Tibial nerve (tissue), 4 donors: Measurements from ENCODE around the gene BCL2. TPM values are rescaled to one million over a fixed set of nuclear protein-coding genes. Genes with fewer than 3 reads are reported as not detected.

Experiments
- DNase-seq, 2 donors: peaks; one replicate each; pipeline ENCODE4 v3.0.0-alpha.2; 2019; ENCODE audit warnings: low spot score in 2 of 2
- H3K27ac ChIP-seq, 4 donors: fragments of 200-600 bp; sonication (generic) in 3 of 4; one replicate each; pipeline ENCODE4 v1.5.1; 2017 to 2019; ENCODE audit warnings: mild to moderate bottlenecking in 1 of 4
- H3K27me3 ChIP-seq, 2 donors: fragments of 200-600 bp; sonication (generic) in 1 of 2; one replicate each; pipeline versions ENCODE4 v1.5.1 to v1.6.0; 2017 to 2019
- H3K36me3 ChIP-seq, 3 donors: fragments of 200-600 bp; sonication (generic); one replicate each; pipeline ENCODE4 v1.5.1; 2018 to 2019
- H3K4me1 ChIP-seq, 4 donors: fragments of 200-600 bp; sonication (generic) in 3 of 4; one replicate each; pipeline ENCODE4 v1.5.1; 2017 to 2019
- H3K4me3 ChIP-seq, 4 donors: fragments of 200-600 bp; sonication (generic) in 3 of 4; one replicate each; pipeline ENCODE4 v1.5.1; 2017 to 2019; ENCODE audit warnings: mild to moderate bottlenecking in 1 of 4, moderate library complexity in 1 of 4
- H3K9me3 ChIP-seq, 4 donors: fragments of 200-600 bp; sonication (generic) in 3 of 4; one replicate each; pipeline ENCODE4 v1.5.1; 2017 to 2019
- EP300 ChIP-seq, 2 donors: sonication (generic); formaldehyde crosslinking; IDR thresholded peaks; one replicate each; pipeline ENCODE4 v1.6.1; 2017; ENCODE audit warnings: antibody characterized with exemption in 2 of 2, mild to moderate bottlenecking in 1 of 2
- POLR2A ChIP-seq, 2 donors: fragments of 450-650 bp; IDR thresholded peaks; one replicate each; pipeline ENCODE4 v1.6.1; 2017; ENCODE audit warnings: antibody characterized with exemption in 2 of 2, mild to moderate bottlenecking in 2 of 2, moderate library complexity in 2 of 2
- WGBS, 2 donors: methylation state at CpG; one replicate each; pipeline ENCODE4 v1.1.5; 2018; 5-methylcytosine and 5-hydroxymethylcytosine counted together
- total RNA-seq, 4 donors: library from RNA; depleted of rRNA; stranded (reverse); fragments of >200 nt; gene quantifications; one replicate each; pipeline ENCODE4 v1.1.0, GENCODE V29; 2016
- TF ChIP-seq, protein P1 (sequence below), 5 experiments: fragments of 200-600 bp in 3 of 5; fragments of 450-650 bp in 2 of 5; sonication (generic) in 3 of 5; IDR thresholded peaks; one replicate each; pipeline ENCODE4 v1.5.1; 2016 to 2019; ENCODE audit warnings: antibody characterized with exemption in 5 of 5, mild to moderate bottlenecking in 3 of 5, moderate library complexity in 2 of 5

The BCL2 gene
- 10 to 100 TPM; 54.7 to 79.1 (median 67.0) TPM for total RNA-seq

DNA sequence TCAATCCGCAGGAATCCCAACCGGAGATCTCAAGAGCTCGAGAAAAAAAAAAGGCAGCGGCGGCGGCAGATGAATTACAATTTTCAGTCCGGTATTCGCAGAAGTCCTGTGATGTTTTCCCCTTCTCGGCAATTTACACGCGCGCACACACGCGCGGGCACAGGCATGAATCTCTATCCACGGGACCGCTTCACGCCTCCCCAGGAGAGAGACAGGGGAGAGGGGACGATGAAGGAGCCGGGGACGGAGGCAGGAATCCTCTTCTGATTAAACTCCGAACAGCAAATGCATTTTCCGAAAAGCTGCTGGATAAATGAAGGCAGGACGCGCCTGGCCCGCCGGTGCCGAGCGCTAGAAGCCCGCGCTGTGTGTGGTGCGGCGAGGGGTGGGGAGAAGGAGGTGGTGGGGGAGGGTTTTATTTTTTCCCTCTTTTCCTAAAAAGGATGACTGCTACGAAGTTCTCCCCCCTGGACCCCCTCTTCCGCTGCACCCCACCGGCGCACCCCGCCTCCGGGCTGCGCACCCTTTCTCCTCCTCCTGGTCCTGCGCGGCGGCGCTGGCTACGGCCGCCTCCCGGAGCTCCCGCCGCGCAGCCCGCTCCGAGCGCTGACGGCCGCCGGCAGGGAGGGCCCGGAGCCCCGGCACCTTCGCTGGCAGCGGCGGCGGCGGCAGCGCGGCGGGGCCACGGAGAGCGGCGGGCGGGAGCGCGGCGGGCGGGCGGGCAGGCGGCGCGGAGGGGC, at the start of gene BCL2:
Gene BCL2, minus strand, starts transcription at position 387 of the 740 bp plus-strand sequence.
- H3K27ac ChIP-seq, result peak within 1 kb of the TSS; percentile 89 to 96 (median 90)
- peak in 1 of 2 donors; percentile 42 for DNase-seq

DNA sequence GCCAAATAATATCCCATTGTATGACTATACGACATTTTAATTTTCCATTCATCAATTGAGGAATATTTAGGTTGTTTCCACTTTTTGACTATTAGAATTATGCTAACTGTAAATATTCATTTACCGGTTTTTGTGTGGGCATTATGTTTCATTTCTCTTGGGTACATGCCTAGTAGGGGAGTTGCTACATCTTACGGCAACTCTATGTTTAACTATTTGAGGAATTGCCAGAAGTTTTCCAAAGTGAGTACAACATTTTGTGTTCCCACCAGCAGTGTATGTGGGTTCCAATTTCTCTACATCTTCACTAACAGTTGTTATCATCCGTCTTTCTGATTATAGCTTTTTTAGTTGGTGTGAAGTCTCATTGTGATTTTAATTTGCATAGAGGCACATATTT, 49.0 kb upstream of the BCL2 start:
- Histone ChIP-seq H3K4me1 (peaks cover 0 to 38% (median 9%) of the 10 kb centered on the region in 4 donors), H3K4me3 (no peak overlapping the region), H3K27me3 (no peaks in the 10 kb centered on the region), H3K9me3 (no peaks in the 10 kb centered on the region), H3K27ac (peak overlapping the region in 1 of 4 donors; percentile 98), H3K36me3 (peaks cover 0 to 2% (median 0%) of the 10 kb centered on the region in 3 donors)
- no peak for DNase-seq
- WGBS, 2 donors, result 35 to 51% methylated on average over 4 of the region's 4 CpGs
- TF ChIP-seq EP300 (IDR thresholded peaks at IDR 0.05) (no peak), POLR2A (IDR thresholded peaks at IDR 0.05) (no peak)
- TF ChIP-seq, protein P1, sequence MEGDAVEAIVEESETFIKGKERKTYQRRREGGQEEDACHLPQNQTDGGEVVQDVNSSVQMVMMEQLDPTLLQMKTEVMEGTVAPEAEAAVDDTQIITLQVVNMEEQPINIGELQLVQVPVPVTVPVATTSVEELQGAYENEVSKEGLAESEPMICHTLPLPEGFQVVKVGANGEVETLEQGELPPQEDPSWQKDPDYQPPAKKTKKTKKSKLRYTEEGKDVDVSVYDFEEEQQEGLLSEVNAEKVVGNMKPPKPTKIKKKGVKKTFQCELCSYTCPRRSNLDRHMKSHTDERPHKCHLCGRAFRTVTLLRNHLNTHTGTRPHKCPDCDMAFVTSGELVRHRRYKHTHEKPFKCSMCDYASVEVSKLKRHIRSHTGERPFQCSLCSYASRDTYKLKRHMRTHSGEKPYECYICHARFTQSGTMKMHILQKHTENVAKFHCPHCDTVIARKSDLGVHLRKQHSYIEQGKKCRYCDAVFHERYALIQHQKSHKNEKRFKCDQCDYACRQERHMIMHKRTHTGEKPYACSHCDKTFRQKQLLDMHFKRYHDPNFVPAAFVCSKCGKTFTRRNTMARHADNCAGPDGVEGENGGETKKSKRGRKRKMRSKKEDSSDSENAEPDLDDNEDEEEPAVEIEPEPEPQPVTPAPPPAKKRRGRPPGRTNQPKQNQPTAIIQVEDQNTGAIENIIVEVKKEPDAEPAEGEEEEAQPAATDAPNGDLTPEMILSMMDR (IDR thresholded peaks at IDR 0.05), result no peak

More for the DNA sequence above, at the start of gene BCL2:
- TF ChIP-seq, protein P1 (IDR thresholded peaks at IDR 0.05), result no peak
- peak; percentile 17 to 34 for TF ChIP-seq POLR2A (IDR thresholded peaks at IDR 0.05)
- peak in 1 of 2 donors; percentile 74 for TF ChIP-seq EP300 (IDR thresholded peaks at IDR 0.05)
- Histone ChIP-seq H3K27me3 (no peaks in the 10 kb centered on the region), H3K36me3 (no peaks in the 10 kb centered on the region), H3K4me3 (peak within 1 kb of the TSS; percentile 79 to 94 (median 82)), H3K9me3 (no peaks in the 10 kb centered on the region), H3K4me1 (peaks cover 0 to 46% (median 16%) of the 10 kb centered on the region in 4 donors)
- WGBS, 2 donors, result 1 to 3% methylated on average over 67 to 77 of the region's 78 CpGs

DNA sequence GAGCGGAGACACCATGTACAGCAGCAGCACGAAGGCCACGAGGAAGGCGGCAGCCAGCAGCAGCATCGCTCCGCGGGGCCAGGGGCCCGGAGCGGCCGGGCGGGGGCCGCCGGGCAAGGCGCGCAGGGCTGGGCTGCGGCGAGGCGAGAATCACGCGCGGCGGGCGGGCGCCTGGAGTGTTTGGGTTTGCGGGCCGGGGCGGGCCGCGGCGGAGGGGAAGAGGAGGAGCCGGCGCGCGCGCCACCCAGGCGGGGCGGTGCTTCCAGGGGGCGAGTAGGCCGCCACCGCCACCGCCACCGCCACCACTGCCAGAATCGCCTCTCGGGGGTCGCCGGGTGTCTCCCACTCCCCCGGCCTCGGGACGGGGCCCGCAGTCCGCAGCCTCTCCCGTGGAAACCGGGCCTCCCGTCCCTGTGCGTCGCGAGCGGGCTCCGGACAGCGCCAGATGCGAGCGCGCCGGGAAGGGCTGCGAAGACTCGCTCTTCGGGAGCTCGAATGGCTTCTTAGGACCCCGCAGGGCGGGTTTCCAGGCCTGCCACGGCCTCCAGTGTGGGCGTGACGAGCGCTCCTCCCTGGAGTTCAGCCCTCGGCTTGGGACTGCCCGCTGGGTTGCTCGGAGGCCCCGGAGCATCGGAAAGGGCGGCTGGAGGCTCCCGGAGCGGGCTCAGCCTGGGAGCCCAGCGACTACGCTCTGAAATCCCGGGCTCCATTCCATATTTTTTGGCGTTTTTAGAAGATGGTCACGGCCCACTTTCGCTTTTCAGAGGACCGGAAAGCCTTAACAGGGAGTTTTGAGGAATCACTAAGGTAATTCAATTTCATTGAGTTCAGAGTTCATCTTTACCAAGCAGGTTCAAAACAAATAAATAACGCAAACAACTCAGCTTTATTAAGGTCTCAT, 47.7 kb upstream of the BCL2 start, which contains the start of gene KDSR:
Gene KDSR, minus strand, starts transcription at position 154 of the 901 bp plus-strand sequence. Its CDS starts 88 bp downstream, at position 66.
- 0 to 1% methylated on average over 39 to 58 of the region's 90 CpGs for WGBS, 2 donors
- peak within 1 kb of the TSS; percentile 60 to 99 (median 93) for H3K4me3 ChIP-seq
- H3K36me3 ChIP-seq, result peaks cover 0 to 7% (median 0%) of the 10 kb centered on the region in 3 donors
- no peaks in the 10 kb centered on the region for H3K9me3 ChIP-seq
- H3K4me1 ChIP-seq, result peaks cover 0 to 38% (median 9%) of the 10 kb centered on the region in 4 donors
- TF ChIP-seq, protein P1 (IDR thresholded peaks at IDR 0.05), result peak in 1 of 5 experiments; percentile 31
- peak; percentile 76 to 92 for TF ChIP-seq POLR2A (IDR thresholded peaks at IDR 0.05)
- TF ChIP-seq EP300 (IDR thresholded peaks at IDR 0.05), result peak; percentile 58 to 97
- DNase-seq, result peak; percentile 85 to 86
- H3K27me3 ChIP-seq, result no peaks in the 10 kb centered on the region
- H3K27ac ChIP-seq, result peak within 1 kb of the TSS; percentile 92 to 98 (median 96)

DNA sequence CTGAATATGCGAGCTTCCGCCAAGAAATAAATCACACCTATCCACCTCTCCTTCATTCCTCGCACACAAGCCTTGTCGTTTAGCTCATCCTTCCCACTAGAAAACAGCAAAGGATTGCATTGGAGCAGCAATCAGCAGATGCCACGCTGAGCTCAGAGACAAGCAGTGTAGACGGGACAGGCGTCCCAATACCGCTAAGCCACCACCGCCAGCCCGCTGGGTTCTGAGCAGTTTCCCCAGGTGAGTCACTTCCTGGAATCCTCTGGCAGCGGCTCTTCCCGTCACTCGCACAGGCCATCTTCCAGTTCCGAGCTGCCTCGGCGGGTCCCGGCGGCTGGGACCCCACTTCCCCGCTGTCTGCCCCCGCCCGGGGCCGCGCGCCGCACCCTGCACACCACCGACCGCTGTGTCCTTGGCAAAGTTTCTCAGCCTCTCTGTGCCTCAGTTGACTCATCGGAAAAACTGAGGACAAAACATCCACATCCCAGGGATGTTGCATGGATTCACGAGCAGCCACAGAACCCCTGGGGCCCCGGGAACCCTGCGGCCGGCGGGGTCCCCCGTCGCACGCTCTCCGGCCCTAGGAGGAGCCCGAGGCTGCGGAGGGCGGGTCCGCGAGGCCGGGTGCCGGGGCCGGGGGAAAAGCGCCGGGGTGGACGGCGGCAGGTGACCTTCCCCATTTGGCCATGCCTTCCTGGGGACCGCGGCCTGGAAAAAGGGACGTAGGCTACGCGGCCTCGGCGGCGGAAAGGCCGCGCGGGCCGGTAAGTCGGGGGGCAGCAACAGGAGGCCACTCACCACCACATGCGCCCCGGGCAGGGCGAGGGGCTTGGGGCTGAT, 46.9 kb upstream of the BCL2 start:
- H3K36me3 ChIP-seq, result peaks cover 0 to 16% (median 0%) of the 10 kb centered on the region in 3 donors
- H3K27ac ChIP-seq, result peak overlapping the region; percentile 92 to 98 (median 96)
- WGBS, 2 donors, result 0 to 2% methylated on average over 28 to 40 of the region's 65 CpGs
- TF ChIP-seq EP300 (IDR thresholded peaks at IDR 0.05) (no peak), POLR2A (IDR thresholded peaks at IDR 0.05) (no peak)
- TF ChIP-seq, protein P1 (IDR thresholded peaks at IDR 0.05), result no peak
- peak in 1 of 2 donors; percentile 29 for DNase-seq
- H3K4me3 ChIP-seq, result peak overlapping the region; percentile 60 to 99 (median 93)
- H3K9me3 ChIP-seq, result no peaks in the 10 kb centered on the region
- H3K27me3 ChIP-seq, result no peaks in the 10 kb centered on the region
- peaks cover 0 to 38% (median 9%) of the 10 kb centered on the region in 4 donors for H3K4me1 ChIP-seq
